ENCODE measurements around the gene ILDR1.

The ILDR1 gene

DNA sequence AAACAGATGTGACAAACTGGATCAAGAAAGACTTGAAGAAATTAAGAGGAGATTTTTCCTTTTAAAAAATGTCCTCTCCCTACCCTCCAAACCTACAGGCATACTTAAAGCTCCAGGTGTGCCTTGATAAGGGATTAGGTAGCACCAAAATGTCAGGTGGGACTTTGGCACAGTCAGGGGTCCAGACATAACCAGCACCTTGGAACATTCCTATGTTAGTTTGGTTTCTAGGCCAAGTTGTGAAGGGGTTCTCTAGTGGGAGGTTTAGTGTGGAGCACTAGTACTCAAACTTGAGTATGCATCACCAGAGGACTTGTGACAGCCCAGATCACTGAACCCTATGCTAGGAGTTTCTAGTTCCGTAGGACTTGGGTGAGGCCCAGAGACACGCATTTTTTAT lies 13.9 kb downstream of the ILDR1 start:
- TF ChIP-seq, protein P1, sequence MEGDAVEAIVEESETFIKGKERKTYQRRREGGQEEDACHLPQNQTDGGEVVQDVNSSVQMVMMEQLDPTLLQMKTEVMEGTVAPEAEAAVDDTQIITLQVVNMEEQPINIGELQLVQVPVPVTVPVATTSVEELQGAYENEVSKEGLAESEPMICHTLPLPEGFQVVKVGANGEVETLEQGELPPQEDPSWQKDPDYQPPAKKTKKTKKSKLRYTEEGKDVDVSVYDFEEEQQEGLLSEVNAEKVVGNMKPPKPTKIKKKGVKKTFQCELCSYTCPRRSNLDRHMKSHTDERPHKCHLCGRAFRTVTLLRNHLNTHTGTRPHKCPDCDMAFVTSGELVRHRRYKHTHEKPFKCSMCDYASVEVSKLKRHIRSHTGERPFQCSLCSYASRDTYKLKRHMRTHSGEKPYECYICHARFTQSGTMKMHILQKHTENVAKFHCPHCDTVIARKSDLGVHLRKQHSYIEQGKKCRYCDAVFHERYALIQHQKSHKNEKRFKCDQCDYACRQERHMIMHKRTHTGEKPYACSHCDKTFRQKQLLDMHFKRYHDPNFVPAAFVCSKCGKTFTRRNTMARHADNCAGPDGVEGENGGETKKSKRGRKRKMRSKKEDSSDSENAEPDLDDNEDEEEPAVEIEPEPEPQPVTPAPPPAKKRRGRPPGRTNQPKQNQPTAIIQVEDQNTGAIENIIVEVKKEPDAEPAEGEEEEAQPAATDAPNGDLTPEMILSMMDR (IDR thresholded peaks at IDR 0.05; ENCODE audit: control insufficient read depth, insufficient read depth, low read depth, low read length, missing control alignments) = no peak
- DNase-seq (ENCODE audit: low read depth) = no peak
- H3K4me3 ChIP-seq (ENCODE audit: control insufficient read depth, low read depth, low read length) = no peak overlapping the region

DNA sequence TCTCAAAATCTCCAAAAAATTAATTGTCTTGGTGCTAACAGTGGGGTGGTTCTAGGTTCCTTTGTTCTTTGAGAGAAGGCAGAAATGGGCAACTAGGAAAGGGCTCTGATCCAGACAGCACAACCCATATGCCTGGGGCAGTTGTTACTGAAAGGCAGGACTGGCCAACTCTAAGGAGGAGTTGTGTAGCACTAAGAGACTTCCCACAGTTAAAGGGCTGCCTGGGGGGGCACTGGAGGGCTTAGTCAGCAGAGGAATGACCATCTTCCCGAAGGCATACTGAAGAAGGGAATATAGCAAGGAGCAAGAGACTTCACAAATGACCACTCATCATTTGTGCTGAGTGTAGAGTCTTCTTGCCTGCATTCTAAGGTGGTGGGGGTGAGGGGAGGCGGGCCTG lies 15.8 kb downstream of the ILDR1 start:
- no peak for DNase-seq (ENCODE audit: low read depth)
- TF ChIP-seq, protein P1 (IDR thresholded peaks at IDR 0.05; ENCODE audit: control insufficient read depth, insufficient read depth, low read depth, low read length, missing control alignments) = no peak
- no peak overlapping the region for H3K4me3 ChIP-seq (ENCODE audit: control insufficient read depth, low read depth, low read length)

DNA sequence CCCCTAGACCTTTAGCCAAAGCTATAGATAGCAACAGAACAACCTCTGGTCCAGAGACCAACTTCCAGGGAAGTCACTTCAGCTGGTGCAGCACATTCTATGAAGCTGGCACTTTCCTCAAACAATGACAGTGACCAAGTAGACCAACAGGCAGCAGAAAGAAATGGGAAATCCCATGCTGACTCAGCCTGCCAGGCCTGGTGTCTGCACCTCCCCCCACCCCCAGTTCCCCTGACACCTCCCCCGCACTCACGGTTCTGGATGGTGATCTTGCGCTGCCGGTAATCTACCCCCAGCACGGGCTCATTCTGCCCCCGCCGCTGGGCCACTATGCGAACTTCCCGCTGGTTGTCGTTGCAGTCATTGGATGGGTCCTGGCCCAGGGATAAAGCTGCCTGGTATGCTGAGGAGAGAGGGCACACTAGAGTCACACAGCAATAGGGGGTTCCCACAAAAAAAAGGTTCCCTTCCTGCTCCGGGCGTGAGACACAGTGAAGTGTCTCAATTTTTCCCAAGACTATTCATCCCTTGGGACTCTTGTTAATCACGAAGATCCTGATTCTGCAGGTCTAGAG lies 17.0 kb downstream of the ILDR1 start:
- TF ChIP-seq, protein P1 (IDR thresholded peaks at IDR 0.05; ENCODE audit: control insufficient read depth, insufficient read depth, low read depth, low read length, missing control alignments) = no peak
- no peak for DNase-seq (ENCODE audit: low read depth)
- H3K4me3 ChIP-seq (ENCODE audit: control insufficient read depth, low read depth, low read length) = no peak overlapping the region

DNA sequence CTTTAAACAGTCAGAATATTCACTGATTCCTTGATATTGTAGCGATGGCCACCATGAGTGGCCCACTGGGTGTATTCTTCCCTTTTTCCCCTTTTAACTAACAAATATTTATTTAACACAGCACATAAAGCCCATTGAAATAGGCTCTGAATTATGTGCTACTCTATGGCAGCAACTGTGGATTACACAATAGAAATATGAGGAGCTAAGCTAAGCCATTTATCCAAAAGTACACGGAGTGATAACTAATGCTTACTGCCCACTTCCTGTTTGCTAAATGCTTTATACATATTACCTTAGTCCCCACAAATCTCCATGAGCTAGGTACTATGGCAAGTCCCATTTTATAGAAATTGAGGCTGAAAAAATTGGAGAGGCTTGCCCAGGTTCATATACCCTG lies 17.9 kb downstream of the ILDR1 start:
- TF ChIP-seq, protein P1 (IDR thresholded peaks at IDR 0.05; ENCODE audit: control insufficient read depth, insufficient read depth, low read depth, low read length, missing control alignments) = no peak
- H3K4me3 ChIP-seq (ENCODE audit: control insufficient read depth, low read depth, low read length) = no peak overlapping the region
- no peak for DNase-seq (ENCODE audit: low read depth)

DNA sequence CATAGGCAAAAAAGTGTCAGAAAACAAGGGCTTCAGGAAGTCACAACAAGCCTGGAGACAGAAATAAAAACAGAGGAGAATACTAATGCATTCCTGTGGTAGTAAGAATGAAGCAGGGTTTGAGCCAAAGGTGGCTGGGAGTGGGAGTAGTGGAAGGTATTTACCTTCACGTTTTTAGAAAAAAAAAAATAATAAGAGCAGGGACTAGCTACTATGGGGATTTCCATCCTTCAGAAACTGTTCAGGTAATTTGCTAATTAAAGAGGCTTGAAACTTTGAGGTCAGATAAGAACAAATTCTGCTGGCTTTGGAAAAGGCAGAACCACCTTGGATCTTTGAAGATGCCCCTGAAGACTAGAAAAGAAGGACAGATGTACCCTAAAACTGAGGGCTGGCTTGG lies 18.4 kb downstream of the ILDR1 start:
- no peak overlapping the region for H3K4me3 ChIP-seq (ENCODE audit: control insufficient read depth, low read depth, low read length)
- DNase-seq (ENCODE audit: low read depth) = no peak
- TF ChIP-seq, protein P1 (IDR thresholded peaks at IDR 0.05; ENCODE audit: control insufficient read depth, insufficient read depth, low read depth, low read length, missing control alignments) = no peak

DNA sequence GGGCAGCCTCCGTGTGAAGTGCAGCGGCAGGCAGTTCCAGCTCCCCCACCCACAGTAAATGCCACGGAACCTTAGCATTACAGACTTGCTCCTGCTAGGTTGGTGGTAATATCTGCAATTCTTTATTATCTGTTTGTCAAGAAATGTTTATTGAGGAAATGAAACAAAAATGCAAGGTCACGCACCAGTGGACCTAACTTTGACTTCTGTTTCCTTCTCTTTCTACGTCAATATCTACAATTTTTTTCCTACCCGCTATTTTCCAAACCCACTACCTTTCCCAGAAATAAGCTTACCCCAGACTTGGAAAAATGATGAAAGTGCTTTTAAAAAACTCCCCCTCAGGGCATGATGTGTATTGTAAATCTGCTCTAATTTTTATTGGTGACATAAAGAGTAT lies 18.9 kb downstream of the ILDR1 start:
- H3K4me3 ChIP-seq (ENCODE audit: control insufficient read depth, low read depth, low read length) = no peak overlapping the region
- TF ChIP-seq, protein P1 (IDR thresholded peaks at IDR 0.05; ENCODE audit: control insufficient read depth, insufficient read depth, low read depth, low read length, missing control alignments) = no peak
- no peak for DNase-seq (ENCODE audit: low read depth)

DNA sequence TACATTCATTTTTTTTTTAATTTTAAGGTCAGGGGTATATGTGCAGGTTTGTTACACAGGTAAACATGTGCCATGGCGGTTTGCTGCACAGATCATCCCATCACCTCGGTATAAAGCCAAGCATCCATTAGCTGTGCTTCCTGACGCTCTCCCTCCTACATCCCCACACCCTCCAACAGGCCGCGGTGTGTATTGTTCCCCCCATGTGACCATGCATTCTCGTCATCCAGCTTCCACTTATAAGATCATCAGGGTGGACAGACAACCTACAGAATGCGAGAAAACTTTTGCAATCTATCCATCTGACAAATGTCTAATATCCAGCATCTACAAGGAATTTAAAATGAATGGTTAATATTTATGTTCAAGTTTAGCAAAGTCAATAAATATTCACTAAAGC lies 19.4 kb downstream of the ILDR1 start:
- no peak overlapping the region for H3K4me3 ChIP-seq (ENCODE audit: control insufficient read depth, low read depth, low read length)
- TF ChIP-seq, protein P1 (IDR thresholded peaks at IDR 0.05; ENCODE audit: control insufficient read depth, insufficient read depth, low read depth, low read length, missing control alignments) = no peak
- no peak for DNase-seq (ENCODE audit: low read depth)
